ENCODE data around the gene ZFP92. TPM values are rescaled to one million over a fixed set of nuclear protein-coding genes. Genes with fewer than 3 reads are reported as not detected.
"Not testable (repeated sequence)": the region's sequence is repeated elsewhere in the genome, so short reads cannot be mapped to it uniquely, and the experiment has no call there.

The ZFP92 gene
- total and polyA plus RNA-seq, 2 of the 8 experiments (the other 6 are each of a cell fraction or from before 2014, with no cell fraction given), result 0.14 to 0.41 TPM

GRCh38 chrX:153384973-153385372 lies 26.3 kb upstream of the ZFP92 start:
- DNase-seq (ENCODE audit: low read depth in 1 of 2, low spot score in 2 of 2); H3K14ac ChIP-seq (ENCODE audit: insufficient read length); POLR2A ChIA-PET (ENCODE audit: partially characterized antibody); H3K9me3 ChIP-seq (ENCODE audit: insufficient read depth in 2 of 2, low read depth in 1 of 2, low read length in 1 of 2); H2AK5ac ChIP-seq (ENCODE audit: low read depth, low read length); H2BK20ac ChIP-seq (ENCODE audit: low read length); H2AFZ ChIP-seq (ENCODE audit: low read length); H4K8ac ChIP-seq (ENCODE audit: extremely low read depth, insufficient read depth, low read length); H3K79me2 ChIP-seq (ENCODE audit: control insufficient read depth in 1 of 2, insufficient read depth in 2 of 2, low read length in 2 of 2); H3K79me1 ChIP-seq (ENCODE audit: low read depth, low read length); H3K27ac ChIP-seq (ENCODE audit: low read depth, low read length); H3K23ac ChIP-seq (ENCODE audit: insufficient read length); H3K18ac ChIP-seq (ENCODE audit: extremely low read depth, low read length); H3K36me3 ChIP-seq (ENCODE audit: control insufficient read depth in 2 of 4, insufficient read depth in 4 of 4, low read length in 3 of 4); H3K4me3 ChIP-seq (ENCODE audit: extremely low read depth in 1 of 4, insufficient read depth in 2 of 4, low read depth in 3 of 4, low read length in 4 of 4); H2BK12ac ChIP-seq (ENCODE audit: low read depth, low read length); H3K4me2 ChIP-seq (ENCODE audit: insufficient read depth in 1 of 2, low read depth in 2 of 2, low read length in 2 of 2); H3K9ac ChIP-seq (replicated peaks in 1 of 4; ENCODE audit: extremely low read depth in 1 of 4, low read depth in 3 of 4, low read length in 3 of 4); H3K4me1 ChIP-seq (replicated peaks in 1 of 4; ENCODE audit: control insufficient read depth in 3 of 4, insufficient read depth in 4 of 4, low read length in 3 of 4); H4K20me1 ChIP-seq (replicated peaks in 1 of 2; ENCODE audit: control insufficient read depth in 1 of 2, insufficient read depth in 2 of 2, low read length in 2 of 2); FAIRE-seq; H2BK5ac ChIP-seq (ENCODE audit: low read depth, low read length); H3K27me3 ChIP-seq (replicated peaks in 1 of 4; ENCODE audit: control insufficient read depth in 3 of 4, extremely low read depth in 1 of 4, insufficient read depth in 3 of 4, low read length in 3 of 4); H3K4ac ChIP-seq (replicated peaks; ENCODE audit: insufficient read length, low read depth, low read length); H4K91ac ChIP-seq (replicated peaks; ENCODE audit: insufficient read length, low read length); H2BK15ac ChIP-seq (ENCODE audit: low read length); H2BK120ac ChIP-seq (replicated peaks; ENCODE audit: low read depth, low read length); H4K5ac ChIP-seq (ENCODE audit: insufficient read length, low read depth, low read length); H3K56ac ChIP-seq (replicated peaks; ENCODE audit: insufficient read length, low read depth, low read length): not testable (repeated sequence)
- peaks cover 23% of the 10 kb centered on the region; the same call in 1 of the 2 replicates for H3K23me2 ChIP-seq (ENCODE audit: low read depth, low read length)
- CTCF ChIA-PET (ENCODE audit: partially characterized antibody), result interaction anchor here (1.2 kb wide), 1 partner anchor 21 kb away, joined by 4 read pairs; no protein-coding TSS in a partner anchor
- WGBS, 2 experiments (ENCODE audit: extremely low coverage in 1 of 2, insufficient coverage in 1 of 2, insufficient read length in 1 of 2, insufficient replicate concordance in 2 of 2, low coverage in 1 of 2, low lambda C conversion rate in 2 of 2, missing lambda C conversion rate in 1 of 2), result 83% methylated on average over 2 of the region's 2 CpGs; no CpG with 5 or more reads in 1 of the 2 experiments

Measured in H1 (cell line).